H9 (cell line): ENCODE data around the gene TGOLN2. TPM values are rescaled to one million over a fixed set of nuclear protein-coding genes. Genes with fewer than 3 reads are reported as not detected.

Experiments
- DNase-seq: peaks from one replicate; pipeline ENCODE4 v3.0.0-alpha.2; 2017
- H2AFZ ChIP-seq: one replicate; pipeline ENCODE4 v1.6.1; 2013; ENCODE audit warnings: mild to moderate bottlenecking, low read length, control low read depth, moderate library complexity
- H2AK5ac ChIP-seq: 2 replicates; pipeline ENCODE4 v1.6.1; 2013; ENCODE audit warnings: low read length, control low read depth, mixed read lengths; ENCODE audit not compliant: insufficient read length
- H2BK120ac ChIP-seq: one replicate; pipeline ENCODE4 v1.6.1; 2013; ENCODE audit warnings: low read depth, mild to moderate bottlenecking, low read length, control low read depth, inconsistent platforms; ENCODE audit not compliant: poor library complexity, severe bottlenecking
- H2BK12ac ChIP-seq: 2 replicates; pipeline ENCODE4 v1.6.1; 2013; ENCODE audit warnings: low read length, control low read depth, mixed read lengths, low read depth; ENCODE audit not compliant: insufficient read length
- H2BK15ac ChIP-seq: 2 replicates; pipeline ENCODE4 v1.6.1; 2013; ENCODE audit warnings: low read depth, low read length, control low read depth
- H2BK20ac ChIP-seq: one replicate; pipeline ENCODE4 v1.6.1; 2013; ENCODE audit warnings: low read depth, mild to moderate bottlenecking, low read length, control low read depth, inconsistent platforms; ENCODE audit not compliant: poor library complexity, severe bottlenecking
- H2BK5ac ChIP-seq: 2 replicates; pipeline ENCODE4 v1.6.1; 2013; ENCODE audit warnings: low read length, control low read depth, mixed read lengths; ENCODE audit not compliant: insufficient read length
- H3K14ac ChIP-seq: 2 replicates; pipeline ENCODE4 v1.6.1; 2013; ENCODE audit warnings: low read length, control low read depth; ENCODE audit not compliant: insufficient read depth
- H3K18ac ChIP-seq: 2 replicates; pipeline ENCODE4 v1.6.1; 2013; ENCODE audit warnings: low read depth, mild to moderate bottlenecking, mixed read lengths, low read length, control low read depth; ENCODE audit not compliant: insufficient read length
- H3K23ac ChIP-seq: 2 replicates; pipeline ENCODE4 v1.6.1; 2013; ENCODE audit warnings: low read length, control low read depth, mixed read lengths, low read depth; ENCODE audit not compliant: insufficient read length
- H3K23me2 ChIP-seq: 2 replicates; pipeline ENCODE4 v1.6.1; 2013; ENCODE audit warnings: low read depth, mild to moderate bottlenecking, mixed read lengths, low read length, control low read depth; ENCODE audit not compliant: insufficient read length, poor library complexity, severe bottlenecking
- H3K27ac ChIP-seq: 2 replicates; pipeline ENCODE4 v1.5.1; 2013; ENCODE audit warnings: low read length, control low read depth, mixed read lengths, low read depth; ENCODE audit not compliant: insufficient read length
- H3K27me3 ChIP-seq: 2 replicates; pipeline ENCODE4 v1.6.1; 2013; ENCODE audit warnings: low read length, control low read depth, inconsistent platforms; ENCODE audit not compliant: insufficient read depth
- H3K4ac ChIP-seq: 2 replicates; pipeline ENCODE4 v1.6.1; 2013; ENCODE audit warnings: low read depth, mild to moderate bottlenecking, control low read depth, inconsistent platforms, low read length, moderate library complexity
- H3K4me1 ChIP-seq: 2 replicates; pipeline ENCODE4 v1.6.1; 2013; ENCODE audit warnings: low read length, control low read depth, inconsistent platforms; ENCODE audit not compliant: insufficient read depth
- H3K4me2 ChIP-seq: 2 replicates; pipeline ENCODE4 v1.6.1; 2013; ENCODE audit warnings: low read length, control low read depth, mixed read lengths; ENCODE audit not compliant: insufficient read length, insufficient read depth
- H3K56ac ChIP-seq: 2 replicates; pipeline ENCODE4 v1.6.1; 2013; ENCODE audit warnings: low read depth, mild to moderate bottlenecking, mixed read lengths, low read length, control low read depth; ENCODE audit not compliant: insufficient read length
- H3K79me1 ChIP-seq: 2 replicates; pipeline ENCODE4 v1.6.1; 2013; ENCODE audit warnings: low read depth, mild to moderate bottlenecking, moderate library complexity, low read length, control low read depth, inconsistent platforms; ENCODE audit not compliant: insufficient read depth, poor library complexity, severe bottlenecking
- H3K79me2 ChIP-seq: 2 replicates; pipeline ENCODE4 v1.6.1; 2013; ENCODE audit warnings: low read length, control low read depth, inconsistent platforms; ENCODE audit not compliant: insufficient read depth
- H3K9ac ChIP-seq: 2 replicates; pipeline ENCODE4 v1.6.1; 2013; ENCODE audit warnings: low read length, control low read depth, mixed read lengths; ENCODE audit not compliant: insufficient read length; ENCODE audit errors: extremely low read depth
- H3K9me3 ChIP-seq: one replicate; pipeline ENCODE4 v1.6.1; 2013; ENCODE audit warnings: low read depth, low read length, inconsistent platforms; ENCODE audit not compliant: control insufficient read depth
- H3T11ph ChIP-seq: one replicate; pipeline ENCODE4 v1.6.1; 2013; ENCODE audit warnings: mild to moderate bottlenecking, low read length, control low read depth, inconsistent platforms
- H4K20me1 ChIP-seq: one replicate; pipeline ENCODE4 v1.6.1; 2013; ENCODE audit not compliant: control insufficient read depth, insufficient read length, insufficient read depth
- H4K5ac ChIP-seq: 2 replicates; pipeline ENCODE4 v1.6.1; 2013; ENCODE audit warnings: low read depth, mild to moderate bottlenecking, mixed read lengths, low read length, control low read depth; ENCODE audit not compliant: insufficient read length
- H4K8ac ChIP-seq: replicated peaks from 2 replicates; pipeline ENCODE4 v1.6.1; 2013; ENCODE audit warnings: low read length, control low read depth, mixed read lengths, low read depth; ENCODE audit not compliant: insufficient read length
- H4K91ac ChIP-seq: 2 replicates; pipeline ENCODE4 v1.6.1; 2013; ENCODE audit warnings: low read depth, mild to moderate bottlenecking, moderate library complexity, mixed read lengths, low read length, control low read depth; ENCODE audit not compliant: insufficient read length
- H3K27ac Mint-ChIP-seq, 3 experiments: 2 replicates in 2 of 3; 3 replicates in 1 of 3; pipeline ENCODE4 v1.8.0; 2020 to 2021; ENCODE audit warnings: mixed read lengths in 3 of 3, mild to moderate bottlenecking in 1 of 3, moderate library complexity in 1 of 3
- H3K27me3 Mint-ChIP-seq: 2 replicates; pipeline ENCODE4 v1.8.0; 2021; ENCODE audit warnings: low read depth, mild to moderate bottlenecking, moderate library complexity, mixed read lengths
- H3K36me3 Mint-ChIP-seq, 3 experiments: 2 replicates in 2 of 3; 3 replicates in 1 of 3; pipeline ENCODE4 v1.8.0; 2020 to 2021; ENCODE audit warnings: low read depth in 3 of 3, mixed read lengths in 3 of 3; ENCODE audit not compliant: insufficient read depth in 1 of 3
- H3K4me1 Mint-ChIP-seq, 2 experiments: 2 replicates each; pipeline ENCODE4 v1.8.0; 2020; ENCODE audit warnings: mixed read lengths in 2 of 2
- H3K4me3 Mint-ChIP-seq, 2 experiments: 2 replicates in 1 of 2; 3 replicates in 1 of 2; pipeline ENCODE4 v1.8.0; 2020 to 2021; ENCODE audit warnings: mild to moderate bottlenecking in 2 of 2, mixed read lengths in 2 of 2, moderate library complexity in 1 of 2
- H3K9me3 Mint-ChIP-seq, 2 experiments: 2 replicates in 1 of 2; 3 replicates in 1 of 2; pipeline ENCODE4 v1.8.0; 2020; ENCODE audit warnings: mild to moderate bottlenecking in 2 of 2, mixed read lengths in 2 of 2, moderate library complexity in 1 of 2
- WGBS: extraction: QIAGEN DNeasy Blood & Tissue Kit; methylation state at CpG from one replicate; pipeline ENCODE4 v1.1.7; 2013; ENCODE audit warnings: missing lambda C conversion rate, low lambda C conversion rate, mixed read lengths; ENCODE audit not compliant: insufficient read length; ENCODE audit errors: extremely low coverage; 5-methylcytosine and 5-hydroxymethylcytosine counted together
- total RNA-seq: library from RNA; stranded (reverse); gene quantifications from 2 replicates; pipeline ENCODE4 v1.2.1, GENCODE V29; 2021
- TF ChIP-seq, protein P1 (sequence below): fragments of 200-600 bp; sonication (generic); conservative IDR thresholded peaks from 3 replicates; pipeline ENCODE4 v1.8.0; 2021; ENCODE audit warnings: antibody characterized with exemption, mild to moderate bottlenecking

Gene TGOLN2
- total RNA-seq, 1 experiment from 2014 or later: 47.8 TPM

DNA sequence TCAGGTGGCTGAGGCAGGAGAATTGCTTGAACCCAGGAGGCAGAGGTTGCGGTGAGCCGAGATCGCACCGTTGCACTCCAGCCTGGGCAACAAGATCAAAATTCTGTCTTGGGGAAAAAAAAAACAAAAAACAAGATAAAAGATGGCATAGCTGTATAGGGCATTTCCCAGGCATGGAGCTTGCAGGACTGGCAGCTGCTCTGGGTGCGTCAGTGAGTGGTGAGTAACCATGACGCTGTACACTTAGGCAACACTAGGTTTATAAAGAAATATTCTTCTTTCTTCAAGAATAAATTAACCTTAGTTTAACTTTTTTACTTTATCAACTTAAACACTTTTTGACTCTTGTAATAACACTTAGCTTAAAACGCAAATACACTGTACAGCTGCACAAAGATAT lies 15.4 kb downstream of the TGOLN2 start:
- no peak overlapping the region for H2BK120ac ChIP-seq
- no peak for DNase-seq
- H2BK5ac ChIP-seq: no peak overlapping the region
- no peak overlapping the region for H3K14ac ChIP-seq
- no peak overlapping the region for H2AK5ac ChIP-seq
- H4K5ac ChIP-seq: no peak overlapping the region
- no peaks in the 10 kb centered on the region; the same call in 1 of the 2 replicates for H3K27me3 Mint-ChIP-seq
- H3K79me2 ChIP-seq: no peaks in the 10 kb centered on the region
- H3K56ac ChIP-seq: no peak overlapping the region
- no peaks in the 10 kb centered on the region for H3K27me3 ChIP-seq
- H4K20me1 ChIP-seq: no peaks in the 10 kb centered on the region
- H3K18ac ChIP-seq: no peak overlapping the region
- H2BK15ac ChIP-seq: no peak overlapping the region
- H3K79me1 ChIP-seq: no peaks in the 10 kb centered on the region
- H4K91ac ChIP-seq: no peak overlapping the region
- H3K4me1 ChIP-seq: peaks cover 6% of the 10 kb centered on the region; the same call in 1 of the 2 replicates
- H4K8ac ChIP-seq: no peak overlapping the region
- H3K27ac ChIP-seq: no peak overlapping the region
- no peak overlapping the region for H3K9ac ChIP-seq
- H3K36me3 Mint-ChIP-seq: peaks cover 23 to 40% (median 30%) of the 10 kb centered on the region in 3 experiments
- no CpG with 5 or more reads among the region's 7 CpGs for WGBS
- no peak overlapping the region for H2BK20ac ChIP-seq
- H2AFZ ChIP-seq: no peak overlapping the region
- peaks cover 14 to 16% of the 10 kb centered on the region in 2 experiments for H3K4me1 Mint-ChIP-seq
- H3K4me2 ChIP-seq: no peak overlapping the region
- no peak overlapping the region for H3K4ac ChIP-seq
- no peaks in the 10 kb centered on the region for H3K23me2 ChIP-seq
- no peak overlapping the region for H3T11ph ChIP-seq
- H3K9me3 ChIP-seq: no peaks in the 10 kb centered on the region
- no peak overlapping the region for H3K23ac ChIP-seq
- TF ChIP-seq, protein P1, sequence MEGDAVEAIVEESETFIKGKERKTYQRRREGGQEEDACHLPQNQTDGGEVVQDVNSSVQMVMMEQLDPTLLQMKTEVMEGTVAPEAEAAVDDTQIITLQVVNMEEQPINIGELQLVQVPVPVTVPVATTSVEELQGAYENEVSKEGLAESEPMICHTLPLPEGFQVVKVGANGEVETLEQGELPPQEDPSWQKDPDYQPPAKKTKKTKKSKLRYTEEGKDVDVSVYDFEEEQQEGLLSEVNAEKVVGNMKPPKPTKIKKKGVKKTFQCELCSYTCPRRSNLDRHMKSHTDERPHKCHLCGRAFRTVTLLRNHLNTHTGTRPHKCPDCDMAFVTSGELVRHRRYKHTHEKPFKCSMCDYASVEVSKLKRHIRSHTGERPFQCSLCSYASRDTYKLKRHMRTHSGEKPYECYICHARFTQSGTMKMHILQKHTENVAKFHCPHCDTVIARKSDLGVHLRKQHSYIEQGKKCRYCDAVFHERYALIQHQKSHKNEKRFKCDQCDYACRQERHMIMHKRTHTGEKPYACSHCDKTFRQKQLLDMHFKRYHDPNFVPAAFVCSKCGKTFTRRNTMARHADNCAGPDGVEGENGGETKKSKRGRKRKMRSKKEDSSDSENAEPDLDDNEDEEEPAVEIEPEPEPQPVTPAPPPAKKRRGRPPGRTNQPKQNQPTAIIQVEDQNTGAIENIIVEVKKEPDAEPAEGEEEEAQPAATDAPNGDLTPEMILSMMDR: no peak
- H3K27ac Mint-ChIP-seq: peak overlapping the region in 1 of 3 experiments; percentile 76; a peak in 1 of 7 replicates
- no peak overlapping the region for H2BK12ac ChIP-seq
- H3K9me3 Mint-ChIP-seq: no peaks in the 10 kb centered on the region
- H3K4me3 Mint-ChIP-seq: no peak overlapping the region
